ENCODE measurements around the gene MTHFD1L.

GRCh38 chr6:151078655-151079054, 213.2 kb downstream of the MTHFD1L start:
- TF ChIP-seq CTCF (IDR thresholded peaks at IDR 0.05; ENCODE audit: insufficient read depth, low read length, poor library complexity, severe bottlenecking), result no peak
- no peak for TF ChIP-seq EZH2phosphoT487 (conservative IDR thresholded peaks at IDR 0.05; ENCODE audit: low read length)

All from SU-DHL-6 (cell line).